ENCODE data around the gene MRPL37.

Gene MRPL37

DNA sequence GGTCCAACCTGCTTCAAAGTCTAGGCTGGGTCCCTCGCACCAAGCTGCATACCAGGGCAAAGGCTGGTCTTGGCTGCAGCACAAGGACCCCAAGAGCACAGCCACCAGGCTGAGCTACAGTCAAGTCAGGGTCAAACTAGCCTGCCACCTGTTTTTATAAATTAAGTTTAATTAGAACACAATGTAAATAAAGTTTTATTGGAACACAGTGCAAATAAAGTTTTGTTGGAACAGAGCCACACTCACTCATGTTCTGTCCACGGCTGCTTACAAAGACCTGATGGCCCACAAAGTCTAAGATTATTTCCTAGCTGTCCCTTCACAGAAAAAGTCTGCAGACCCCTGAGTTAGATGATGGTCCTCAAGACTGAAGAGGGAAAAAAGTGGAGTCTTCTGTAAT, 66.2 kb downstream of the MRPL37 start:
- no peak for DNase-seq

DNA sequence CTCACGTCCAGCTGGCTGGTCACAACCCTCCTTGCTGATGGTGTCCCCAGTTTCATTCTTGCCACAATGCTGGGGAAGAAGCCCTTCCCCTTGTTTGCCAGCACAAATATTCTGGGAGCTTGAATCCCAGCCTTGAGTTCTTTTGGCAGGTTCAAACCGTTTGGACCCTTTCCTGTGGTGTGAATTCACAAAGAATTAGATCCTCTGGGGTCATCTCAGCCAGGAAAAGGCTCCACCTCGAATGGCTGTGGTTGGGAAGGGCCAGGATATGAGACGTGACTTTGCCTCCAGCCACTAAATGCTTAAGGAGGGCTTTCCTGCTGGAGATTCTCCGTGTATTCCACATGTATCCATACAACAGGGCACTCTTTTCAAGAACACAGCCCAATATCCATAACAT, 66.9 kb downstream of the MRPL37 start:
- DNase-seq = no peak
